GM18909 (cell line): ENCODE measurements around the gene MUC5B.
"Not testable (repeated sequence)": the region's sequence is repeated elsewhere in the genome, so short reads cannot be mapped to it uniquely, and the experiment has no call there.

Experiments
- ATAC-seq: cut with Tn5 transposase; IDR thresholded peaks from one replicate; pipeline ENCODE4 v1.9.1; 2021; ENCODE audit warnings: mild to moderate bottlenecking; ENCODE audit not compliant: unreplicated experiment, poor library complexity

The MUC5B gene

DNA sequence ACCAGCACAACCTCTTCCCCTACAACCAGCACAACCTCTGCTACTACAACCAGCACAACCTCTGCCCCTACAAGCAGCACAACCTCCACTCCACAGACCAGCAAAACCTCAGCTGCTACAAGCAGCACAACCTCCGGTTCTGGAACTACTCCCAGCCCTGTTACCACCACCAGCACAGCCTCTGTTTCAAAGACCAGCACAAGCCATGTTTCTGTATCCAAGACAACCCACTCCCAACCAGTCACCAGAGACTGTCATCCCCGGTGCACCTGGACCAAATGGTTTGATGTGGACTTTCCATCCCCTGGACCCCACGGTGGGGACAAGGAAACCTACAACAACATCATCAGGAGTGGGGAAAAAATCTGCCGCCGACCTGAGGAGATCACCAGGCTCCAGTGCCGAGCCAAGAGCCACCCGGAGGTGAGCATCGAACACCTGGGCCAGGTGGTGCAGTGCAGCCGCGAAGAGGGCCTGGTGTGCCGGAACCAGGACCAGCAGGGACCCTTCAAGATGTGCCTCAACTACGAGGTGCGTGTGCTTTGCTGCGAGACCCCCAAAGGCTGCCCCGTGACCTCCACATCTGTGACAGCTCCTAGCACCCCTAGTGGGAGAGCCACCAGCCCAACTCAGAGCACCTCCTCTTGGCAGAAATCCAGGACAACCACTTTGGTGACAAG is 34.3 kb upstream of the MUC5B start:
- not testable (repeated sequence) for ATAC-seq

DNA sequence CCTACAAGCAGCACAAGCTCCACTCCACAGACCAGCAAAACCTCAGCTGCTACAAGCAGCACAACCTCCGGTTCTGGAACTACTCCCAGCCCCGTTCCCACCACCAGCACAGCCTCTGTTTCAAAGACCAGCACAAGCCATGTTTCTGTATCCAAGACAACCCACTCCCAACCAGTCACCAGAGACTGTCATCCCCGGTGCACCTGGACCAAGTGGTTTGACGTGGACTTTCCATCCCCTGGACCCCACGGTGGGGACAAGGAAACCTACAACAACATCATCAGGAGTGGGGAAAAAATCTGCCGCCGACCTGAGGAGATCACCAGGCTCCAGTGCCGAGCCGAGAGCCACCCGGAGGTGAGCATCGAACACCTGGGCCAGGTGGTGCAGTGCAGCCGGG is 33.0 kb upstream of the MUC5B start:
- ATAC-seq = not testable (repeated sequence)

DNA sequence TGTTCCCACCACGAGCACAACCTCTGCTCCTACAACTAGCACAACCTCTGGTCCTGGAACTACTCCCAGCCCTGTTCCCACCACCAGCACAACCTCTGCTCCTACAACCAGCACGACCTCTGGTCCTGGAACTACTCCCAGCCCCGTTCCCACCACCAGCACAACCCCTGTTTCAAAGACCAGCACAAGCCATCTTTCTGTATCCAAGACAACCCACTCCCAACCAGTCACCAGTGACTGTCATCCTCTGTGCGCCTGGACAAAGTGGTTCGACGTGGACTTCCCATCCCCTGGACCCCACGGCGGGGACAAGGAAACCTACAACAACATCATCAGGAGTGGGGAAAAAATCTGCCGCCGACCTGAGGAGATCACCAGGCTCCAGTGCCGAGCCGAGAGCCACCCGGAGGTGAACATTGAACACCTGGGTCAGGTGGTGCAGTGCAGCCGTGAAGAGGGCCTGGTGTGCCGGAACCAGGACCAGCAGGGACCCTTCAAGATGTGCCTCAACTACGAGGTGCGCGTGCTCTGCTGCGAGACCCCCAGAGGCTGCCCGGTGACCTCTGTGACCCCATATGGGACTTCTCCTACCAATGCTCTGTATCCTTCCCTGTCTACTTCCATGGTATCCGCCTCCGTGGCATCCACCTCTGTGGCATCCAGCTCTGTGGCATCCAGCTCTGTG is 30.9 kb upstream of the MUC5B start:
- ATAC-seq = not testable (repeated sequence)

DNA sequence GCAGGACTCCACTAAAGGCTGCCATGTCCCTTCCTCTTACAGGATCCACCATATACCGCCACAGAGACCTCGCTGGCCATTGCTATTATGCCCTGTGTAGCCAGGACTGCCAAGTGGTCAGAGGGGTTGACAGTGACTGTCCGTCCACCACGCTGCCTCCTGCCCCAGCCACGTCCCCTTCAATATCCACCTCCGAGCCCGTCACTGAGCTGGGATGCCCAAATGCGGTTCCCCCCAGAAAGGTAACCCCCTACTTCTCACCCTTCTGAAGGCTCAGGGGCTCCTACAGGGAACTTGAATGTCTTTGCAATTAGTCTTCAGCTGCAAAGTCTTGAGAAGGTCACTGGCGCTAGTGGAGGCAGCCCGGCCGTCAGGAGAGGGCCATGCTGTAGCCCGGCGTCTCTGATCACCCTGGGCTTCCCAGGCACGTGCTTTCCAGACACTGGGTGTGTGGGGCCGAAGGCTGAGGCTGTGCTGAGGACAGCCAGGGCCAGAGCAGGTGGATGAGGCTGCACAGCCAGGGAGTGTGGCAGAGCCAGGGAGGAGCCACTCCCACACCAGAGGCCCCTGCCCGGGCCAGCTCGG is 30.0 kb upstream of the MUC5B start:
- no peak for ATAC-seq

DNA sequence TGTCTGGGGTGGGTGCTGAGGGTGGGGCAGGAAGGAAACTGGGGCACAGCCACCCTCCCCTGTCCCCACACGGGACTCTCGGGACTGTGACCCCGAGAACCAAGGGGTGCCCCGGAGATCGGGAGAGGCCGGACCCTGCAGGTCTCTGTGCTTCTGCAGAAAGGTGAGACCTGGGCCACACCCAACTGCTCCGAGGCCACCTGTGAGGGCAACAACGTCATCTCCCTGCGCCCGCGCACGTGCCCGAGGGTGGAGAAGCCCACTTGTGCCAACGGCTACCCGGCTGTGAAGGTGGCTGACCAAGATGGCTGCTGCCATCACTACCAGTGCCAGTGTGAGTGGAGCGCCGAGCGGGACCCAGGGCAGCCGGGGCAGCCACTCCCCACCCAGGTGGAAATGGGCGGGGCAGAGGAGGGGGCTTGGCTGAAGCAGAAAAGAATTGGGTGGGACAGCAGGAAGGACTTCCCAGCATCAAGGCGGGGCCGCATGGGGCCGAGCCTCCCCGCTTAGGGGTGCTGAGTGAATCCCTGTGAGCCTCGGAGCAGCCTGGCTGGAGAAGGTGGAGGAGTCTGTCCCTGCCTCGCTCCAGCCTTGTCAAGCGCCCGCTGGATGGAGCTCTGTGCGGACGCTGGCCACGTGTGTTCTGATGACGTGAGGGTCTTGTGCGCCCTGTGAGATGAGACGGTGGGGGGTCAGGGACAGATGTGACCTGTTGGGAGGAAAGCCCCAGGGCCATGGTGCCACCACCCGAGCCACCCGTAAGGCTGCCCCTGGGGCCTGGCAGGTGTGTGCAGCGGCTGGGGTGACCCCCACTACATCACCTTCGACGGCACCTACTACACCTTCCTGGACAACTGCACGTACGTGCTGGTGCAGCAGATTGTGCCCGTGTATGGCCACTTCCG is 29.3 kb upstream of the MUC5B start:
- no peak for ATAC-seq

DNA sequence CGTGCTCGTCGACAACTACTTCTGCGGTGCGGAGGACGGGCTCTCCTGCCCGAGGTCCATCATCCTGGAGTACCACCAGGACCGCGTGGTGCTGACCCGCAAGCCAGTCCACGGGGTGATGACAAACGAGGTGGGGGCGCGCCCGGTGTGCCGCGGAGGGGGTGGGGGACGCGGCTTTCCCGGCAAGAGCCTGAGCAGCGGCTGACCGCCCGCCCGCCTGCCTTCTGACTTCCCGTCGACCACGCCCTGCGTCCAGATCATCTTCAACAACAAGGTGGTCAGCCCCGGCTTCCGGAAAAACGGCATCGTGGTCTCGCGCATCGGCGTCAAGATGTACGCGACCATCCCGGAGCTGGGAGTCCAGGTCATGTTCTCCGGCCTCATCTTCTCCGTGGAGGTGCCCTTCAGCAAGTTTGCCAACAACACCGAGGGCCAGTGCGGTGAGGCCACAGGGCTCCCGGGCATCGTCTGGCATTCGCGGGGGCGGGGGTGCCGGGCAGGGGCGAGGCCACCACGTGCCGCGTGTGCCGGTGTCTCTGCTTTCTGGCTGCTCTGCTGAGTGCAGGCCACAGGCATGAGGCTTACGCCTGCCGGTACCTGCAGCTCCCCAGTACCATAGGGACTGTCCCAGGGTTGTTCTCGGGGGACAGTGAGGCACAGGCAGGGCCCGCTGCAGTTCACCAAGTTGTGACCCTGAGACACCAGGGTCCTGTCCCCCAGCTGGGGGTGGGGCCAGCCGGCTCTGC is 28.5 kb upstream of the MUC5B start:
- ATAC-seq = no peak

DNA sequence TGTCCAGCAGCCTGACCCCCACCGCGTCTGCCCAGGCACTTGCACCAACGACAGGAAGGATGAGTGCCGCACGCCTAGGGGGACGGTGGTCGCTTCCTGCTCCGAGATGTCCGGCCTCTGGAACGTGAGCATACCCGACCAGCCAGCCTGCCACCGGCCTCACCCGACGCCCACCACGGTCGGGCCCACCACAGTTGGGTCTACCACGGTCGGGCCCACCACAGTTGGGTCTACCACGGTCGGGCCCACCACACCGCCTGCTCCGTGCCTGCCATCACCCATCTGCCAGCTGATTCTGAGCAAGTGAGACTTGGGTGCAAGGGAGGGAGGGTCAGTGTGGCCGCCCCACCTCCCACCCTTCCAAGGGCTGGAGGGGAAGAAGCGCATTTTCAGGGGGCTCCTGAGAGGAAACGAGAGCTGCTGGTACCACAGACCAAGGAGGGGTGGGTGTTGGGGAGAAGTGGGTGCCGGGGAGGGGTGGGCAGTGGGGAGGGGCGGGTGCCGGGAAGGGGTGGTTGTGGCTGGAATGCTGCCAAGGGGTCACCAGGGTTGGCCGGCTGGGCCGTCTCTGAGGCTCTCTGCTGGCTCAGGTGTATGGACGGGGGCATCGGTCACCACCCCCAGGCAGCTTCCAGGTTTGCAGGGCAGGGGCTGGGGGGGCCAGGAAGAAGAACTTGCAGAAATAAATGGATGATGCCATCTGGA is 27.7 kb upstream of the MUC5B start:
- no peak for ATAC-seq

DNA sequence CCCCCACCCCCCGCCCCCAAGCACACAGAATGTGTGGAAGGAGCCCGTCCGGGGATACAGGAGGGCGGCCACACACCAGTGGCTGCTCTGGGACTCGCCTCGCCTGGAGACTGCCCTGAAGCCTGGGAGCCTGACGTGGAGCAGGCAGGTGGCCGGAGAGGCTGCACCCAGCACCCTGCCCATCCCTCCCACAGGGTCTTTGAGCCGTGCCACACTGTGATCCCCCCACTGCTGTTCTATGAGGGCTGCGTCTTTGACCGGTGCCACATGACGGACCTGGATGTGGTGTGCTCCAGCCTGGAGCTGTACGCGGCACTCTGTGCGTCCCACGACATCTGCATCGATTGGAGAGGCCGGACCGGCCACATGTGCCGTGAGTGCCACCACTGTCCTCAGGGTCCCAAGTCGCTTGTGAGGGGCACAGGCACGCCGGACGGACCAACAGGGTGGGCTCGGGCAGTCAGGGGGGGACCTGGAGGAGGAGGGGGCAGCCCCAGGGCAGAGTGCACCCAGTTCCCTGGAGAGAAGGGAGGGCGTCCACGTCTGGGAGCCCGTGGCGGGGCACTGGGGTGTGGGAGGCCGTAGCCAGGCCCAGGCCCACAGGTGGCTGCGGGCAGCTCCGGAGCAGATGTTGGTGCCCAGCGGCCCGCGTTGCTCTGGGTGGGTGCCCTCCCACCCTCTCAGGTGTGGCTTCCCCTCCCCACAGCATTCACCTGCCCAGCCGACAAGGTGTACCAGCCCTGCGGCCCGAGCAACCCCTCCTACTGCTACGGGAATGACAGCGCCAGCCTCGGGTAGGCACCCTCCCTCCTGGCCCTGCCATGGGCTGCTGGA is 27.0 kb upstream of the MUC5B start:
- no peak for ATAC-seq

DNA sequence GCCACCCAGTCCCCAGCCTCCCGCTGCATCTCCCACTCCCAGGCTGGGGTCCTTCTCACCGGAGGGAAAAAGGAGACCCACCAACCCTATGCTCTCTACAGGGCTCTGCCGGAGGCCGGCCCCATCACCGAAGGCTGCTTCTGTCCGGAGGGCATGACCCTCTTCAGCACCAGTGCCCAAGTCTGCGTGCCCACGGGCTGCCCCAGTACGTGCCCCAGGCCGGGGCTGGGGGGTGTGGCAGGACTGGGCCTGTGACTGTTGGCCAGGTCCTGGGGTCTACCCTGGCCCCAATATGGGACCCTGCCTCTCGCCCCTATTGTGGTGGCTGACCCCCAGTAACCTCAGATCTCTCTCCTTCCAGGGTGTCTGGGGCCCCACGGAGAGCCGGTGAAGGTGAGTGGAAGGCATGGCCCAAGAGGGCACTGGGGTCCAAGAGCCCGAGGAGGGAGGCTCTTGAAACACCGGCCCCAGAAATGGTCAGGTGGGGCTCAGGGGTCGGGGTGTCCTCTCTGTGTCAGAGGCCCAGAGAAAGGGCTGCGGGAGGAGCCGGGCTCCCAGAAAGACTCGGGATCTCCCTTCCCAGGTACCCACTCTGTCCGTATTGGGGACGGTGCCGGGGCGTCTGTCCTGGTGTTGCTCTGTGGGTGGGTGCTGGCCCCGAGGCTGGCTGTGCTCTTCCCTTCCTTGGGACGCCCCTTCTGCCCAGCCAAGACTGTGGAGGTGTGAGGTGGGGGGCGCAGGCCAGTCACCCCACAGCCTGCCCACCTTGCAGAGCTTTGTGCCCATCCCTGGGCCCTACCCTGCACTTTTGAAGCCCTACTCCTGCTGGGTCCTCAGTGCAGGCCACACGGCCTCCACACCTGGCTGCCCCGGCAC is 26.1 kb upstream of the MUC5B start:
- no peak for ATAC-seq

DNA sequence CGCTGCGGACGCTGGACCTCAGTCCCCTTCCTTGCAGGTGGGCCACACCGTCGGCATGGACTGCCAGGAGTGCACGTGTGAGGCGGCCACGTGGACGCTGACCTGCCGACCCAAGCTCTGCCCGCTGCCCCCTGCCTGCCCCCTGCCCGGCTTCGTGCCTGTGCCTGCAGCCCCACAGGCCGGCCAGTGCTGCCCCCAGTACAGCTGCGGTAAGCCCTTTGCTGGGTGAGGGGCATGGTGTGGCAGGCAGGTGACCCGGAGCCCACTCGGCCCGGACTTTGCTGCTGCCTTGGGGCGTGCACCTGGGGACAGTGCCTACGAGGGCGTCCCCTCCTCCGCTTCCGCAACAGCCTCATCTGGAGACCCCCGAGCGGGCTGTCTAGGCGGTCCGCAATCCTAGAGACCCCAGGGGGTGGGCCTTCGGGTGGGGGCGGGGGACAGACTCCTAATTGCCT is 25.4 kb upstream of the MUC5B start:
- ATAC-seq = no peak

DNA sequence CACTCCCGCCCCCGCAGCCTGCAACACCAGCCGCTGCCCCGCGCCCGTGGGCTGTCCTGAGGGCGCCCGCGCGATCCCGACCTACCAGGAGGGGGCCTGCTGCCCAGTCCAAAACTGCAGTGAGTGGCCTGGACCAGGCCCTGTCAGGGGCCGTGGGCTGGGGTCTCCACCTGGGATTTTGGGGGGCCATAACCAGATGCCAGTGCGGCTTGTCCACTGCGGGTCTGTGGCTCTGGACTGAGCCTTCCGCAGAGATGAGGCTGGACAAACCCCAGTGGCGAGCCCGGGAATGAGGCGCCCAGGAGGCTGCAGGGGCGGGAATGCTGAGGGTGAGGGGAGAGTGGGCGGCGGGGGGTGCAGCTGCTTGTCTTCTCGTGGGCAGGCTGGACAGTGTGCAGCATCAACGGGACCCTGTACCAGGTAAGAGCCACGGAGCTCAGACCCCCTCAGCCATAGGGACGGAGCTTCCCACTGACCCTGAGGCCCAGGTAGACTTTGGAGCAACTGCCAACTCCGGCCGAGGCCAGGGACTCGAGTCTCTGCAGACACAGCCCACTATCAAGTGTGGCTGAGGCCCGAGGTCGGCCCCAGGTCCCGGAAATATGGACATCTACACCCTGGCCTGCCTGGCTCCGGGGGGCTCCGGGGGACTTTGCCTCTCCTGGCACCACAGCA is 24.8 kb upstream of the MUC5B start:
- ATAC-seq = no peak

DNA sequence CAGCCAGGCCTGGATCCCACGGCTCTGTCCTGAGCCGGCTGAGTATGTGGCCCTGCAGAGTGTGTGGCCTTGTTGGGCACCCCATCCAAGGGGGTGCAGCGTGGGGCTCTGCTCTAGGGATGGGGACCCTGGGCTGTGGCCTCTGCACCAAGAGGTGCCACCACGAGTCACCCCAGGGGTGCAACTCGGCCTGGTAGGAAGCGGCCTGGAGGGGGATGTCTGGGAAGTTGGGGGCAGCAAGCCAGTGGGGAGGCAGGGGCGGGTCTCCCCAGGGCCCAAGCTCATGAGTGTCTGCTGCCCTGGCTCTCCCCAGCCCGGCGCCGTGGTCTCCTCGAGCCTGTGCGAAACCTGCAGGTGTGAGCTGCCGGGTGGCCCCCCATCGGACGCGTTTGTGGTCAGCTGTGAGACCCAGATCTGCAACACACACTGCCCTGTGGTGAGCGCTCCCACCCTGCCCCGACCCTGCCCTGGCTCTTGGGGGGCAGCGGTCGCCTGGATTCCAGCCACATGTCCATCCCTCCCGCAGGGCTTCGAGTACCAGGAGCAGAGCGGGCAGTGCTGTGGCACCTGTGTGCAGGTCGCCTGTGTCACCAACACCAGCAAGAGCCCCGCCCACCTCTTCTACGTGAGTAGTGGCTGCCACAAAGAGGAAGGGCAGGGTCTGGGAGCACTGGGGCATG is 24.2 kb upstream of the MUC5B start:
- ATAC-seq = no peak

DNA sequence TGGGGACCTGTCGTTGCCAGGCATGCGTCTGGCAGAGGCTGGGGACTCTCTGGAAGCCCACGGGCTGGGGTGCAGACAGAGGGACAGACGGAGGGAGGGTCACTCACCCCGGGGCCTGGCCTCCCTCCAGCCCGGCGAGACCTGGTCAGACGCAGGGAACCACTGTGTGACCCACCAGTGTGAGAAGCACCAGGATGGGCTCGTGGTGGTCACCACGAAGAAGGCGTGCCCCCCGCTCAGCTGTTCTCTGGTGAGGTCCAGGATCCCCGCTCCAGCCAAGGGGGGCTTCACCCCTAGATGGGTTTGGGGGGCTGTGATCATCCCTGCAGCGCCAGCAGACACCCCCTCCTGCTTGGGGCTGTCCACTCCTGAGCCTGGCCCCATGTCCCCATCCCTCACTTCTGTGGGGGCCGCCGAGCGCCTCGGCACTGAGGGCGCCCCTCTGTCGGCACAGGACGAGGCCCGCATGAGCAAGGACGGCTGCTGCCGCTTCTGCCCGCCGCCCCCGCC is 23.6 kb upstream of the MUC5B start:
- ATAC-seq = no peak

DNA sequence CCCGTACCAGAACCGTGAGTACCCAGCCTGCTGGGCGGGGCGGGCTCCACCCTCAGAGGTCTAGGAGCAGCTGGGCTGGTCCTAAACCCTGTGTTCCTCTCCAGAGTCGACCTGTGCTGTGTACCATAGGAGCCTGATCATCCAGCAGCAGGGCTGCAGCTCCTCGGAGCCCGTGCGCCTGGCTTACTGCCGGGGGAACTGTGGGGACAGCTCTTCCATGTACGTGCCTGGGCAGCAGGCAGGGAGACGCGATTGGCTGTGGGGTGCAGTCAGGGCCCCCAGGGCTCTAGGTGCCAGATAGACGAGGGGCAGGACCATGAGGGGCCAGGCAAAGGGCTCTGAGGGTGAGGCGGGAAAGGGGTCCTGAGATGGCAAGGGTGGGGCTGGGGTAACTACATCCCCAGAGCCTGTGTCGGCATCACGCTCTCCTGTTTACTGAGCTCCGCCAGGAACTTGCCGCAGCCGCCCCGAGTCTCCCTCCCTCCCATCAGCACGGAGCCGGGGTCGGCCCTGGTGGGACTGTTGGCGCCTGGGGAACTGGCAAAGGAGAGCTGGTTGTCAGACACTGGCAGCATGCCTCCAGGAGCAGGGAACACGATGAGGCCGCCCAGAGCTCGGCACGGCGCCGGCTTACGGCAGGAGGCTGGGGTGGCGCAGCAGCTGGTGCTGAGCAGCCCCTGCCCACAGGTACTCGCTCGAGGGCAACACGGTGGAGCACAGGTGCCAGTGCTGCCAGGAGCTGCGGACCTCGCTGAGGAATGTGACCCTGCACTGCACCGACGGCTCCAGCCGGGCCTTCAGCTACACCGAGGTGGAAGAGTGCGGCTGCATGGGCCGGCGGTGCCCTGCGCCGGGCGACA is 22.9 kb upstream of the MUC5B start:
- no peak for ATAC-seq

DNA sequence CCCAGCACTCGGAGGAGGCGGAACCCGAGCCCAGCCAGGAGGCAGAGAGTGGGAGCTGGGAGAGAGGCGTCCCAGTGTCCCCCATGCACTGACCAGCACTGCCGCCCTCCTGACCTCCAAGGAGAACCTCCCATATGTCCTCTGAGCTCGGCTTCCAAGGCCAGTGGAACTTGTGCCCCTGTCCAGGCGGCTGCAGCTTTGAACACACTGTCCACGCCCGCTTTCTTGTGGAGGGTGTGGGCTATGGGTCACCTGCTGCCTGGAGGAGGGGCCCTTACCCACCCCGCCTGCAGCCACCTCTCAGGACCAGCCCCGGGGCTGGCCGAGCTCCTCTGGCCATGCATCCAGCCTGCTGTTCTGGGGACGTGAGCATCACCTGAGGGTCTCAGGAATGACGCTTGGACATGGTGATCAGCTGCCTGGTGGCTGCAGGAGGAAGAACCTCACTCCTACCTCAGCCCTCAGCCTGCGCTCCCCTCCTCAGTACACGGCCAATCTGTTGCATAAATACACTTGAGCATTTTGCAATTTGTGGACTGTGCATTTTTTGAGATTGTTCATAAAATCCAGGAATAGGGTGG is 22.2 kb upstream of the MUC5B start:
- no peak for ATAC-seq
